Measurements from ENCODE around the gene CEACAM3.

GRCh38 chr19:41853344-41853743 is 57.0 kb downstream of the CEACAM3 start:
- TF ChIP-seq TAF15 (IDR thresholded peaks at IDR 0.05; ENCODE audit: low read depth, low read length): no peak
- TF ChIP-seq HNRNPUL1 (IDR thresholded peaks at IDR 0.05; ENCODE audit: low read length): no peak
- no peak for TF ChIP-seq RCOR1 (IDR thresholded peaks at IDR 0.05; ENCODE audit: borderline replicate concordance in 1 of 2, low read depth in 2 of 2, low read length in 2 of 2)
- TF ChIP-seq MEIS2 (IDR thresholded peaks at IDR 0.05; ENCODE audit: partially characterized antibody): no peak
- no peak for TF ChIP-seq EP400 (IDR thresholded peaks at IDR 0.05)
- TF ChIP-seq, protein P1, sequence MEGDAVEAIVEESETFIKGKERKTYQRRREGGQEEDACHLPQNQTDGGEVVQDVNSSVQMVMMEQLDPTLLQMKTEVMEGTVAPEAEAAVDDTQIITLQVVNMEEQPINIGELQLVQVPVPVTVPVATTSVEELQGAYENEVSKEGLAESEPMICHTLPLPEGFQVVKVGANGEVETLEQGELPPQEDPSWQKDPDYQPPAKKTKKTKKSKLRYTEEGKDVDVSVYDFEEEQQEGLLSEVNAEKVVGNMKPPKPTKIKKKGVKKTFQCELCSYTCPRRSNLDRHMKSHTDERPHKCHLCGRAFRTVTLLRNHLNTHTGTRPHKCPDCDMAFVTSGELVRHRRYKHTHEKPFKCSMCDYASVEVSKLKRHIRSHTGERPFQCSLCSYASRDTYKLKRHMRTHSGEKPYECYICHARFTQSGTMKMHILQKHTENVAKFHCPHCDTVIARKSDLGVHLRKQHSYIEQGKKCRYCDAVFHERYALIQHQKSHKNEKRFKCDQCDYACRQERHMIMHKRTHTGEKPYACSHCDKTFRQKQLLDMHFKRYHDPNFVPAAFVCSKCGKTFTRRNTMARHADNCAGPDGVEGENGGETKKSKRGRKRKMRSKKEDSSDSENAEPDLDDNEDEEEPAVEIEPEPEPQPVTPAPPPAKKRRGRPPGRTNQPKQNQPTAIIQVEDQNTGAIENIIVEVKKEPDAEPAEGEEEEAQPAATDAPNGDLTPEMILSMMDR (IDR thresholded peaks at IDR 0.05 in 2 of 3, conservative IDR thresholded peaks at IDR 0.05 in 1 of 3; ENCODE audit: insufficient read depth in 2 of 3, low read depth in 1 of 3, low read length in 3 of 3): no peak
- TF ChIP-seq, protein P2, sequence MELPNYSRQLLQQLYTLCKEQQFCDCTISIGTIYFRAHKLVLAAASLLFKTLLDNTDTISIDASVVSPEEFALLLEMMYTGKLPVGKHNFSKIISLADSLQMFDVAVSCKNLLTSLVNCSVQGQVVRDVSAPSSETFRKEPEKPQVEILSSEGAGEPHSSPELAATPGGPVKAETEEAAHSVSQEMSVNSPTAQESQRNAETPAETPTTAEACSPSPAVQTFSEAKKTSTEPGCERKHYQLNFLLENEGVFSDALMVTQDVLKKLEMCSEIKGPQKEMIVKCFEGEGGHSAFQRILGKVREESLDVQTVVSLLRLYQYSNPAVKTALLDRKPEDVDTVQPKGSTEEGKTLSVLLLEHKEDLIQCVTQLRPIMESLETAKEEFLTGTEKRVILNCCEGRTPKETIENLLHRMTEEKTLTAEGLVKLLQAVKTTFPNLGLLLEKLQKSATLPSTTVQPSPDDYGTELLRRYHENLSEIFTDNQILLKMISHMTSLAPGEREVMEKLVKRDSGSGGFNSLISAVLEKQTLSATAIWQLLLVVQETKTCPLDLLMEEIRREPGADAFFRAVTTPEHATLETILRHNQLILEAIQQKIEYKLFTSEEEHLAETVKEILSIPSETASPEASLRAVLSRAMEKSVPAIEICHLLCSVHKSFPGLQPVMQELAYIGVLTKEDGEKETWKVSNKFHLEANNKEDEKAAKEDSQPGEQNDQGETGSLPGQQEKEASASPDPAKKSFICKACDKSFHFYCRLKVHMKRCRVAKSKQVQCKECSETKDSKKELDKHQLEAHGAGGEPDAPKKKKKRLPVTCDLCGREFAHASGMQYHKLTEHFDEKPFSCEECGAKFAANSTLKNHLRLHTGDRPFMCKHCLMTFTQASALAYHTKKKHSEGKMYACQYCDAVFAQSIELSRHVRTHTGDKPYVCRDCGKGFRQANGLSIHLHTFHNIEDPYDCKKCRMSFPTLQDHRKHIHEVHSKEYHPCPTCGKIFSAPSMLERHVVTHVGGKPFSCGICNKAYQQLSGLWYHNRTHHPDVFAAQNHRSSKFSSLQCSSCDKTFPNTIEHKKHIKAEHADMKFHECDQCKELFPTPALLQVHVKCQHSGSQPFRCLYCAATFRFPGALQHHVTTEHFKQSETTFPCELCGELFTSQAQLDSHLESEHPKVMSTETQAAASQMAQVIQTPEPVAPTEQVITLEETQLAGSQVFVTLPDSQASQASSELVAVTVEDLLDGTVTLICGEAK (IDR thresholded peaks at IDR 0.05): no peak
- TF ChIP-seq, protein P2 (CRISPR knock-in tag; IDR thresholded peaks at IDR 0.05): no peak
- TF ChIP-seq, protein P3, sequence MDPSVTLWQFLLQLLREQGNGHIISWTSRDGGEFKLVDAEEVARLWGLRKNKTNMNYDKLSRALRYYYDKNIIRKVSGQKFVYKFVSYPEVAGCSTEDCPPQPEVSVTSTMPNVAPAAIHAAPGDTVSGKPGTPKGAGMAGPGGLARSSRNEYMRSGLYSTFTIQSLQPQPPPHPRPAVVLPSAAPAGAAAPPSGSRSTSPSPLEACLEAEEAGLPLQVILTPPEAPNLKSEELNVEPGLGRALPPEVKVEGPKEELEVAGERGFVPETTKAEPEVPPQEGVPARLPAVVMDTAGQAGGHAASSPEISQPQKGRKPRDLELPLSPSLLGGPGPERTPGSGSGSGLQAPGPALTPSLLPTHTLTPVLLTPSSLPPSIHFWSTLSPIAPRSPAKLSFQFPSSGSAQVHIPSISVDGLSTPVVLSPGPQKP (CRISPR knock-in tag; IDR thresholded peaks at IDR 0.05): no peak
- no peak for TF ChIP-seq ZHX1 (conservative IDR thresholded peaks at IDR 0.05; ENCODE audit: low read length)

Measured in K562 (cell line).